SK-MEL-5 (cell line): ENCODE data around the gene DAAM1. TPM values are rescaled to one million over a fixed set of nuclear protein-coding genes. Genes with fewer than 3 reads are reported as not detected.

Source experiments
- DNase-seq: peaks from one replicate; pipeline ENCODE4 v3.0.0-alpha.2; 2016; ENCODE audit warnings: low read depth, low spot score
- in situ Hi-C: cut with HindIII; loops from 2 replicates; pipeline ENCODE4 v1.10.0; 2016; ENCODE audit warnings: low sequenced_read_pairs, high pct_unique_total_duplicates, low pct_unique_long_range_greater_than_20kb
- polyA plus RNA-seq, 2 experiments: library from polyadenylated mRNA; depleted of rRNA; stranded (reverse); fragments of >200 nt; gene quantifications; 2 replicates each; pipeline ENCODE4 v1.2.3, GENCODE V29; 2015
- total RNA-seq: library from RNA; depleted of rRNA; stranded (reverse); fragments of >200 nt; shearing (Covaris generic); gene quantifications from 2 replicates; pipeline ENCODE4 v1.2.3, GENCODE V29; 2014; rRNA removed

DAAM1 gene
- total RNA-seq = 23.5 and 26.0 TPM in 2 replicates
- polyA plus RNA-seq (2015; cell fraction: cytosol; rRNA removed) = 23.7 and 43.9 TPM in 2 replicates
- 36.6 and 60.8 TPM in 2 replicates for polyA plus RNA-seq (2015; cell fraction: nucleus; rRNA removed)

DNA sequence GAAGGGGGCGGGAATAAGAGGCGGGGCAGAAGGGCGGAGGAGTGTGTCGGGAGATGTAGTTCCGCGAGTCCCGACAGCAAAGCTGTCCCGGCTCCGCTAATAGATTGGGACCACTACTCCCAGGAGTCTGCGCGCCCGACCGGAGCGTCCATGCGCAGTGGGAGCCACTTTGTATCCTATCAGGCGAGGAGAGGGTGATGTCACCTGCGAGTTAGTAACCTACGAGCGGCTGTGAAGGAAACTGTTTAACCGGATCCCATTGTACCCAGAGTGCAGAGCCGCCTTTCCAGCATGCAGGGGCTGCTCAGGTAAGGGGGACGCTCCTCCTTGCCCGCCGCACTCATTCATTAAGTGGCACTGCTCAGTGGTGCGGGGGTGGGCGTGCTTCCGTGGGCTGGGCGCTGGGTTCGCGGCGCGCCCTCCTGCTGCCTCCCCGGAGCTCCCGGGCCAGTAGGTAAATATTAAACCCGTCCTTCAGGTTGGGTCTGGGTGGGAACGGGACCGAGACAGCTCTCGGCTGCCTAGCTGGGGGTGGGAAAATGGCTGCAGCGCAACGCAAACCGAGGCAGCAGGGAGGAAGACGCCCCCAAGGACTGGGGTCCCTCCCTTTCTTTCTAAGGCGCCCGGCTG lies at the start of gene DAAM1:
DAAM1 (plus strand) TSS at position 207 of the 630 bp plus-strand sequence. CDS start 74,811 bp downstream, outside the sequence.
- in situ Hi-C loops = no loop called here
- peak; percentile 98 for DNase-seq

DNA sequence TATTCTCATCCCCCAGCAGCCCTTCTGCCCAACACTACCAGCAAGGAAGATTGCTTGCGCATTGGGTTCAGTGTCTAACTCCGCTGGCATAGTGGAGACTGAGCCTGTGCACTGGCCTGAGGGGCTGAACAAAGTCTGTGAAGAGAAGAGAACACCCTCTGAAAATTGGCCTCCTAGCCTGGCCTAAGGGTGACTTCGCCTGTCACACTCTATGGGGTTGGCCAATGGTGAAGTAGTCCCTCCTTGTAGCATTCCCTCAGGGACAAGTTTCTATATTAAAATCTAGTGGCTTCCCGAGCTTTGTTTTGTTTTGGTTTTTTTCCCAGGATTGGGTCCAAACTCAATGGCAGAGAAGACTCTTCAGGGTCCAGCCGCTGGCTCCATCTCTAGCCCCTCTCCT lies 49.1 kb upstream of the DAAM1 start:
- DNase-seq = no peak
- in situ Hi-C loops = no loop called here

DNA sequence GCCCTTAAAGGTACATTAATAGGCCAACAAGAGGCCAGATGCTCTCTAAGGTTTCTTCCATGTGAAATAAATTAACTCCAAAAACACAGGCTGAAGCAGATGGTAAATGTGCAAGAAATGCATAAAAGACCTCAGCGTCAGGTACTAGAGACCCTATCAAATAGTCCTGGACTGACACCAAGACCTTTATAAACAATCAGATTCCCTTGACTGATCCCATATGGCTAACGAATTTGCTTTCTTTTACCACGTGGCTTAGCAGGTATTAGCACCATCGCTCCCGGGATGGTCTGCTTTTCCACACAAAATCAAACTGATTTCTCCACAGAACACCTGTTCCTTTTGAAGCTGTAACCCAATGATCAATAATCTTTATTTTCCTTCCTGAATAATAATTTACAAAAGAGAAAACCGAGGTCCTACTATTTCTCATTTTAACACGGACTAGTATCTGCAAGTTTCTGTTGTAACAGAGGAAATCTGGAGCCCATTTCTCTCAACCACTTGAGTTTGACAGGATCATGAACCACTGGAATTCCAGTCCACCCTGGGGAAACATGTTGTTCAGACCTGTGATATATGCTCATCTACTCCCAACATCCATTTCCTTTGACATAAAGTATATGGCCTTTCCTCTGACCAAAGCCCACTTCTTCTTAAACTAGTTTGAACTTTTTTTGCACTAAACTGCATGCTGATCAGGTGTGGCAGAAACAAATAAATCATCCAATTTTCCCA lies 48.2 kb upstream of the DAAM1 start:
- no peak for DNase-seq
- in situ Hi-C loops = no loop called here

DNA sequence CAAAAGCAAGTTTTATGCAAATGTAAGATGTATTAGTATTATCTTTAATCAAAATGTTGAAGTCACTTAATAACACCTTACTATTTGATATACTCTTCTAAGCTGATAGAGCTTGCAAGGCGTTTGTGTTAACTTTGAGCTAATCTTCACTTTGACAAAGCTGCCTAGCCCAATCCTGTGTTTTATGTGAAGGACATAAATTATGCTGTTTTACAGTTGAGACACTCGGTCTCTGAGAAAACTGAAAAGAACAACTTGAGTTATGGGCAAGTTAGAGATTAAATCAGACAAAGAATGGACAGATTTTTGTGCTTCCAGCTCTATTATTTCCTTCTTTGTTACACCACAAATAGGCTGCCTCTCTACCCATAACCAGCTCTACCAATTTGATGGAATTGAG lies 42.0 kb upstream of the DAAM1 start:
- no peak for DNase-seq
- in situ Hi-C loops = no loop called here

DNA sequence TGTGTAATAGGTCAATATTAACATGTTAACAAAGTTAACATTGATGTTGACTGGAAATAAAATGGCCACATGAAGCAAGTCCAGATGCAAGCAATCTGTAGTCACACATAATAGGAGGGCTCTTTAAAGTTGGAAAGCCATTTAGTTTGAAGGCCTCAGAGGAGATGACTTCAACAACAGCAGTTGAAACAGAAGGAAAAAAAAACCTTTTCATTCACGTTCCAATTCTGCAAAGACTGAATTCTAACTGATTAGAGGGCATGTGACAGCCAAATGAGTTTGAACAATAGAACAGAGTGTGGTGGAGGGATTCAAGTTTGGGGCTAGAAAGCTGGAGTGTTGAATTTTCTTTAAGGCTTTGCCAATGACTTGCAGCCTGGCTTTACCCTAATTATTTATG lies 41.5 kb upstream of the DAAM1 start:
- in situ Hi-C loops = no loop called here

DNA sequence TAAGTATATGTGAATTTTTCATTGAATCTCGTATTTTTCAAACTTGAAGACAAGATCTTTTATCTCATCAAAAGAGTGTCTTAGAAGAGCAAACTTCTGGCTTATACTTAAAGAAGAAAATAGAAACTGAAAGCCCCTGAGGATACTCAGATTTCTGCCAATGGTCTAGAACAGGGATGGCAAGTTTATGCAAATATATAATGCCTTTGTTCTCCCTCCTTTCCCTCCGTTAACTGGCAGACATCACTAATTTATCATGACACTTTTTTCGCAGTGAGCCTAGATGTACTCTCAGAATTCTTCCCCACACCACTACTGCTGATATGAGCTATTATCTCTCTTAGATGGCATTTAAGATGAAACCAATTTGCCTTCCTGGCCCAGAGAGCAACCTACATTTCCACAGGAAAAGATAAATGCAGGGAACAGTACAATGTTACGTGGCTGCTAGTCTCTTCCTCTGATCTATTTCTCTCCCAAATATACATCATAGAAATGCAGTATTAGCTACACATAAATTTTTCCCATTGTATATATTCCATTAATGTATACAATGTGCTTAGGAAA lies 40.0 kb upstream of the DAAM1 start:
- in situ Hi-C loops = no loop called here

More for the DNA sequence above, 41.5 kb upstream of the DAAM1 start:
- no peak for DNase-seq

DNA sequence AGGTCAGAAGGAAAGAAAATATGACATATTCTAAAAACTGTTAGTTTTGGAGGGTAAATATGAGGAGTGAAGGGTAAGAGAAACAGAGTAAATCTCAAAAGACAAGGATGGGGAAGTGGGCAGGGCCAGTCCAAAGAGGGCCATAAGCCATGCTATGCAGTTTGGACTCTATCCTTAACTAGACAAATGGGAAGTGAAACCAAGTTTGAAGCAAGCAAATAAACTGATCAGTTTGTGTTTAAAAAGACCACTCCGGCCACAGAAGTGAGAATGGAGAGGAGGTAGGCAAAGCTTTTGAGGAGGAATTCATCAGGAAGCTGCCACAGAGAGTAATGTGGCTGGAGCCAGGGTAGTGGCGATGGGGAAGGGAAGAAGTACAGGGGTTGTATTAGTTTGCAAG lies 37.5 kb upstream of the DAAM1 start:
- DNase-seq = no peak
- in situ Hi-C loops = no loop called here

More for the DNA sequence above, 40.0 kb upstream of the DAAM1 start:
- no peak for DNase-seq

DNA sequence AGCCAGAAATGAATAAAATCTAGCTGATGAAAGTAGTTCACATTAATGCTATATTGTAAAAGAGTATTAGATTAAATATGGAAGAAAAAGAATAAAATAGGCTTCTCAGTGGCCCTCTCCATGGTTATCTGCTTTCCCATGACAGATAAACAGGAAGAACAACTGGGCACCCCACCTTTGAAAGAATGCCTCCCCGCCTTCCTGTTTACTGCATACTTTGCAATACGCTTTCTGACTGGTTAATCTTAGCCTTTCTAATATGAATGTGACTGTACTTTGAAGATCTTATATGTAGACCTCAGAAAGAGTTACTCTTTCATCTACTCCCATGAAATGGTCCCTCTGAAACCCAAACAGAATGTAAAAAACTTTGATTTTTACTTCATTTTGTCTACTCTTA lies 34.1 kb upstream of the DAAM1 start:
- DNase-seq = no peak
- in situ Hi-C loops = no loop called here

DNA sequence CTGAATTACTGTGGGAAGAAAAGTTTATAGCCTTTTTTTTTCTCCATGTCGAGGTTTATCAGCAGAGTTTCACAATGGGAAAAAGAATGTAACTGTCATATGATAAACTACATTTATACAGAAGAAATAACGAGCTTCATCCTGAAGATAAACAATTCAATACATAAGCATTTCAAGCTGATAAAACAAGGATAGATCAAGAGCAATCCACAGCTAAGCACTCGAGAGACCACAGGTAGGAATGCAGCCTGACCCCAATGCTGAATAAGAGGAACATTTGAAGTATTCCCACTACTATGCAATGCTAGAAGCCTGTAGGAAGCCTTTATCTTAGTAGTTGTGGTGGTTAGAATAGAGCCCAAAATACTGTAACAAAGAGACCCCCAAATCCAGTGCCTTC lies 32.6 kb upstream of the DAAM1 start:
- DNase-seq = no peak
- in situ Hi-C loops = no loop called here

DNA sequence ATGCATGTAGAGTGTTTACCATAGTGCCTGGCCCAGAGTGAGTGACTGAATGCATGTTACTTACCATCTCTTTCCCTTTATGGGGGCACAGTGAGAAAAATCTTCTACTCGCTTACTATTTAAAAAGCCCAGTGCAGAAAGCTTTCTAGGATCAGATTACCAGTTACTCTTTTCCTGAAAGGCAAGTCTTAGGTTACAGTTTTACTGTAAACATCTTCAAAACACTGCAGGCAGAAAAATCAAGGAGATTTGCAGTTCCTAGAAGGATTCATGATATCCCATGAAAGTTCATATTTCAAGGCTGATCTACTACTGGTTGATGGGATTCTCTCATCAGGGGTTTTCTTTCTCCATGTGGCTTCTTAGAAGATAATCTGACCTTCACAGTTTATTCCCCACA lies 29.3 kb upstream of the DAAM1 start:
- DNase-seq = no peak

DNA sequence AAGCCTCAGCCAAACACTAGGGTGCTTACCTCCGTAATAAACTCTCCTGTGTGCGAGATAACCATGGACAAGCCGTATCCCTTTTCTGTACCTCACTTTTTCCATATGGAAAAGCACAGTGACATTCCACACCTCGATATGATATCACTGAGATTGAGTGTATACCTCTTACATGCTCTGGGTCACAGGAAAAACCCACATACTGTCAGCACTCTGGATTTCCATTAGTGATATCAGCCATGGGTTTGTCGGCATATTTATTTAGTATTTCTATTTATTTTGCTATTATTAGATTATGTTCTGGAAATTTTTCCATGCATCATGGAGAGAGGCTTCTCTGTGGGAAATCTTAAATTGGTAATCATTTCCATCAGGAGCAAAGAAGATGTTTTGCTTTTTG lies 28.0 kb upstream of the DAAM1 start:
- in situ Hi-C loops = no loop called here
- DNase-seq = no peak

More for the DNA sequence above, 29.3 kb upstream of the DAAM1 start:
- in situ Hi-C loops = no loop called here

DNA sequence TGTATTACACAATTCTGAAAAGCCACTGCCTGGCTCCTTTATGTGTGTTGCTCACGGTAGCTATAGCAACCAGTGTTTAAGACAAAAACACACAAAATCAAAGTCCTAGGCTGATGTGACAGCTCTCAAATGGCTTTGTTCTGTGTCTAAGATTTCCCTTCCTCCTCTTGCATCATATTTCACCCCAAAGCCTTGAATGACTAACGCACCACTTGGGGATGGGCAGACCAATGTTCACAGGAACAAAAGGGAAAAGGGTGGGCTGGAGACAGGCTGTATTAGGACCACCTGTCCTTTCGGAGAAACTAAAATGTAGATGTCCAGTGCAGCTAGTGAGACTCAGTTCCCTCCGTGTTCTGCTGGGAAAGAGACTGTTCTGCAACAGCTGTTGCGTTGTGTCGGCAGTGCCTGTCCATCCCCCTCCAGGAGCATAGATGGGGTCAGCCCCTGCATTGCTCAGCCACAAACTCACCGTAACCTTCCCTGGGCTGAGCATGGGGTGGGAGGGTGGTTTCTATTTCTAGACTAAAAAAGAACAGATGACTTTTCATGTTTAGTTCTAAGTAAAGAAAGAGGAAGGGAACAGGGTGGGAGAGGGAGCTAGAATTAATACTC lies 26.8 kb upstream of the DAAM1 start:
- no peak for DNase-seq
- in situ Hi-C loops = no loop called here

DNA sequence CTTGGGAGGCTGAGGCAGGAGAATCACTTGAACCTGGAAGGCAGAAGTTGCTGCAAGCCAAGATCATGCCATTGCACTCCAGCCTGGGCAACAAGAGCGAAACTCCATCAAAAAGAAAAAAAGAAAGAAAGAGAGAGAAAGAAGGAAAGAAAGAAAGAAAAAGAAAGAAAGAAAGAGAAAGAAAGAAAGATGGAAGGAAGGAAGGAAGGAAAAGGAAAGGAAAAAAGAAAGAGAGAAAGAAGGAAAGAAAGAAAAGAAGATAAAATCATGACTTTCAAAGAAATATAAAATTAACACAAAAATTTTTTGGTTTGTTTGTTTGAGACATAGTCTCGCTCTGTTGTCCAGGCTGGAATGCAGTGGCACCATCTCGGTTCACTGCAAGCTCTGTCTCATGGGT lies 22.2 kb upstream of the DAAM1 start:
- DNase-seq = no peak
- in situ Hi-C loops = no loop called here

DNA sequence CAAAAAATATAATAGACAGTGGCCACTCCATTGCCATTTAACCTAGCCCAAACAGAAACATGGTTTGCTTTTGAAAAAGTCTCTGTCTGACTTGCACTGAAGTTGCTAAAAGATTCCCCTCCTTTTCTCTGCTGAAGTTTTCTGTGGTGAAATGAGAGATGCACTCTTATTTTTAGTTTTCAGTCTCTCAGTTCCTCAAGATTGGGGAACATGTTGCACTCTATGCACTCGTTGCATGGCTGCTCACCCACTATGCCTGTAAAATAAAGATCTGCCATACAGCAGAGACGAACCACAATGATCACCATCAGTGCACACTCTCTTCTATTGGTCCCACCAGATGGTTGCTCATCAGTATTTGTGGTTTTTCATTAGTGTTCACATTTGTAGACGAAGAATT lies 13.1 kb upstream of the DAAM1 start:
- no peak for DNase-seq
- in situ Hi-C loops = no loop called here

DNA sequence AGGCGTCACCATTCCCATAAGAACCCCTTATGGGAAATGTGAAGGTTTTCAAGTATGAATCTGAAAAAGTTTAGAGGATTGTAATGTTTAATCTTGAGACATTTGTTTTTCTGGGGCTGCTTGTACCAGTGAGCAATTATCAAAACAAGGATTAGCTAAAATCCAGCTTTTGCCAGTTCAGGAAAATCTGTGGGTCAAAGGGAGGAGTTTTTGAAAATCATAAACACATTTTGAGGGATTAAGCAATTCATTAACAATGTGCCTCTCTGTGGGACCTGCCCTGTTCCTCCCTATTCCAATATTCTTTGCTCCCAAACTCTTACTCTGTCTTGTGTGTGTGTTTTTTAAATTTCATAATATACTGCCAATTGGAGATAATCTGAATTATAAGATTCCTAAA lies 11.7 kb upstream of the DAAM1 start:
- in situ Hi-C loops = no loop called here
- no peak for DNase-seq

DNA sequence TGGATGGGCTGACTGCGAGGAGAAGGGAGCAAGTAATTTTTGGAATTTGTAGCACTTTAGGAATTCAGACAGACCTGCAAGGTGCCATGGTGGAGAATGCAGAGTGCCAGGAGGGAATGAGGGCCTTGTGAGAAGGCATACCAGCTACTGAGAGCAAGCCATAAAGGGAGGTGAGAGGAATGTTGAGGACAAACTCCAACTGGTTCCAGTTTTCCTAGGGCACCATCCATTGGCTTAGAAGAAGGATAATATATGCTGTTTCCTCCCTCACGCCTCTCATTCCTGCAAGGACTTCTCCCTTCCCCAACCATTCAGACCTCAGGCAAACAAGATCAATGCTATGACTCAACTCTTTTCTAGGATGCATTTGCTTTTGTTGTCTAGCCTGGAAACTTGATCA lies 11.2 kb upstream of the DAAM1 start:
- in situ Hi-C loops = no loop called here
- DNase-seq = no peak

DNA sequence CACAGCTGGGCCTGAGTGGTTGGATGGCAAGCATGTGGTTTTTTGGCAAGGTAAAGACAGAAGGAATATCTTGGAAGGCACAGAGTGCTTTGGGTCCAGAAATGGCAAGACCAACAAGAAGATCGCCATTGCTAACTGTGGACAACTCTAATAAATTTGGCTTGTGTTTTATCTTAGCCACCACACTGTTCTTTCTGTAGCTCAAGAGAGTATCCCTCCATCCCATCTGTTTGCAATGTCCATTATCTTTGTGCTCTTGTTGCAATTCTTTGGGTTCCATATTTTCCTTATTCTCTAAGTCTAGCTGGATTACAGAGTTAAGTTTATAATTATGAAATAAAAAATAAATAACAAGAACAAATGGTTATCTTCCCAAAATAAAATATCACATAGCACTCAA lies 6.7 kb upstream of the DAAM1 start:
- in situ Hi-C loops = no loop called here
- no peak for DNase-seq

DNA sequence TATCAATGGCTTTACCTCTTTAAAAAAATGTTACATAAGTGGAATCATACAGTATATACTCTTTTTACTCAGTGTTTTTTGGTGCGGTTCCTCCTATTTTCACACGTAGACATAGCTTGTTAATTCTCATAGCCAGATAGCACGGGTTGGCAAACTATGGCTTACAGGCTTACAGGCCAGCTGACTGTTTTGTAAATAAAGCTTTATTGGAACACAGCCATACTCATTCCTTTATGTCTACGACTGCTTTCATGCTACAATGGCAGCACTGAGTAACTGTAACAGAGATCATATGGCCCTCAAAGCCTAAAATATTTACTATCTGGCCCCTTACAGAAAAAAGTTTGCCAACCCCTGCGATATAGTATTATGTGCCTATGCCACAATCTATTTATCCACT lies 5.8 kb upstream of the DAAM1 start:
- DNase-seq = no peak
- in situ Hi-C loops = no loop called here
